H54 (cell line): ENCODE results near the gene KLK14.

Experiments
- DNase-seq: peaks from one replicate; pipeline ENCODE4 v3.0.0; 2011; ENCODE audit warnings: low spot score, mixed read lengths; ENCODE audit not compliant: insufficient read length
- FAIRE-seq: peaks from 3 replicates; lab custom pipeline; 2011; peaks lifted over from hg19 to GRCh38; lab: Jason Lieb, UNC
- POLR2A ChIP-seq: IDR thresholded peaks from 2 replicates; pipeline ENCODE4 v1.6.1; 2011; ENCODE audit warnings: low read depth, mild to moderate bottlenecking, low read length

KLK14 gene

DNA sequence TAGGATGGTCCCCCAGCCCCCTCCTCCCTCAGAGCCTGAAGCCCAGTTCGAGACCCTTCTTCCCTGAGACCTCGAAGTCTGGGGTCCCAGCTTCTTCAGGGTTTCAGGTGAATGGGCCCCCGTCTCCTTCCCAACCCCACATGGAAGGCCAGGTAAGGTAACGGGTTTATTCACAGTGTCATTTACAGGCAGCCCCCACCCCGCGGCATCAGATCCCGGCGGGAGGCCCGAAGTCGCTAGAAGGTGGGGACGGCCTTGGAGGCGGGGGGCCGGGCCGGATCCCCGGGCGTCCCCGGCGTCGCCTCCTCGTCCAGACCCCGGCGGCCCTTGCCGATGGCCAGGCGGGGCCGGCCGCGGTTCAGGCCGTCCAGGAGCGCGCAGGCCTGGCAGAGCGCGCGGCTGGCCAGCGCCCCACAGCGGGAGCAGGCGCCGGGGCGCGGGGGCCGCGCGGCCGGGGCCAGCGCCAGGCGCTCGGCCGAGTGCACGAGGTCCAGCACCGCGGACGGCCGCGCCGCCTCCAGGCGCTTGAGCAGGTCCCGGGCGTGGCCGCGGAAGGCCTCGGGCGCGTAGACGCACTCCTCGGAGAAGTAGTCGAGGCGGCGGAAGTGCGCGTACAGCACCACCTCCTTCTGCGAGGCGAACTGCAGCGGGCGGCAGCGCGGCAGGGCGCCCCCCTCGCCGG is 15.8 kb upstream of the KLK14 start:
- FAIRE-seq (no peak), DNase-seq (no peak)
- TF ChIP-seq POLR2A, result no peak

DNA sequence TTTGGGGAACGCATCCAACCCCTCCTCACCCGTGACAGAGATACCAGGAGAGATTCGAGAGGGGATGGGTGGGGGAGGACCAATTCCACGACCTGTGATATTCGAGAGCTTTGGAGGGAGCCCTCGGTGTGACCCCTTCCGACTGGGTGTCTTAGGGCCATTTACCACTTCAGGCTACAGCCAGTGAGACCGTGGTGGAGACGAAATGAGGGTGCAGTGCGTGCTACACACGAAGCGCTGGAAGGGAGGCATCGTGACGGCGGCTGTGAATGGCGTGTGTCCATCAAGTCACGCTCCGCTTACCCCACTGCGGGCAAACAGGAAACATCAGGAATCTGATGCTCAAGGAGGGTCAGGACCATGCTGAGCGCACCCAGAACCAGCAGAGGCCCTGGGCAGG is 15.1 kb upstream of the KLK14 start:
- no peak for DNase-seq
- TF ChIP-seq POLR2A, result no peak
- no peak for FAIRE-seq

DNA sequence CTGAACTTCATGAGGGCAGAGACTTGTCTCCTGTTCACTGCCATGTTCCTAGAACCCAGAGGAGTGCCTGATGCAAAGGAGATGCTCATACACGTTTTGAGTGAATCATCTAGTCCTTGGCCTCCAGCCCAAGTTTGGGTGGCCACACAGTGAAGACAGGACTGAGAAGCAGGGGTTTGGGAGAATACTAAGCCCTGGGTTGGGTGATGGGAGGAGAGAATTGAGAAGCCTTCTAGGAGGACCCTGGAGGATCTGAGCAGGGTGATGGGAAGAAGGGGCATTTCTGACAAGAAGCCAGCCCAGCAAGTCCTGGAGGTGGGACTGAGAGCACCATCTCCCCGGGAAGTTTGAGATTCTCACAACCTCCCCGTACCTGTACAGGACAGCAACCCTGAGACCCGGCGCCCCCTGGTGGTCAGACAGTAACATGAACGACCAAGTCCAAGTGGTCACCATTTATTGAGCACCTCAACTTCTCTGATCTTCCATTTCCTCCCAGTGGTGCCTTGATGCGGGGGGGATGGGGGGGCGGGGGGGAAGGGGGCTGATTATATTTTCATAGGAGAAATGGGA is 14.6 kb upstream of the KLK14 start:
- no peak for TF ChIP-seq POLR2A
- FAIRE-seq (peak; percentile 30), DNase-seq (peak; percentile 72)

DNA sequence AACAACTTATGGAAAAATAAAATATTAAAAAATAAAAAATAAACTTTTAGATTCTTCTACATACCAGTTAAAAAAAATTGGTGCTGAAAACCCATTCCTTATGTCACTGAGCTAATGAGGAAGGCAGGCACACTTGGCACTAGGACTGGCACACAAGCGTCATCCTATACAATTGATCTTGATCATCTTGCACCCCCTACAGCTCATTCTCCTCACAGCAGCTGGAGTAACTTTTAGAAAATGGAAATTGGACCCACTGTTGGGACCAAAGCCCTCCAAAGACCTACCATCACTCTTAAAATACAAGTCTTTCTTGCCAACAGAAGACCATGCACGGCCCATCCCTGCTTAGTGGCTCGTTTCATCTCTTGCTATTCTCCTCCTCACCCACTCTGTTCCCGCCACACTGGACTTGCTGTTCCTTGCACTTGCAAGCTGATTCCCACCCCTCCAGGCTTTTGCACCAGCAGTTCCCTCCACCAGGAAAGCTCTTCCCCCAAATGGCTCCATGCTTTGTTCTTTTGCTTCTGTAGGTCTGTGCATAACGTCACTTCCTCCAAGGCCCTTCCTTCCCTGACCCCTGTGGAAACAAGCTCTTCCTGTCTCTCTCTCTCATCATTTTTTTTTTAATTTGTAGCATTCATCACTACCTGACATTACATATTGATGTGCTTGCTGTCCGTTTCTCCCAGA is 13.9 kb upstream of the KLK14 start:
- FAIRE-seq (no peak), DNase-seq (no peak)
- TF ChIP-seq POLR2A, result no peak

DNA sequence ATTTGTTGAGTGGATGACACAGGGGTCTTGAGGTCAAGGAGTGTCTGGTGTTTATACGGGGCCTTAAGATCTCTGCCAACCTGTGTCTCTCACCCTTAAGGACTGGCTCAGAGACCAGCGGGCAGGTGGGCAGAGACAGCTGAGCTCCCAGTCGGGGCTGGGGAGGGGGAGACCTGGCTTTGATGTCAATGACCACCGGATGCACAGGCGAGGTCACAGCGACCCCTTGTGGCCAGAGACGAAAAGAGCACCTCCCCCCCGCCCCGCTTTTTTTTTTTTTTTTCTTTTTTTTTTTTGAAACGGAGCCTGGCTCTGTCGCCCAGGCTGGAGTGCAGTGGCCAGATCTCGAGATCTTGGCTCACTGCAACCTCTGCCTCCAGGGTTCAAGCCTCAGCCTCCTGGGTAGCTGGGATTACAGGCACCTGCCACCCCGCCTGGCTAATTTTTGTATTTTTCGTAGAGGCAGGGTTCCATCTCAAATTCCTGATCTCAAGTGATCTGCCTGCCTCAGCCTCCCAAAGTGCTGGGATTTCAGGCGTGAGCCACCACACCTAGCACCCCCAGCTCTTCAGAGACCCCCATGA is 12.1 kb upstream of the KLK14 start:
- FAIRE-seq, result no peak
- DNase-seq, result peak; percentile 28
- TF ChIP-seq POLR2A, result no peak

- FAIRE-seq (no peak), DNase-seq (no peak)
- no peak for TF ChIP-seq POLR2A
Measured at GRCh38 chr19:51093510-51094345, 11.0 kb upstream of the KLK14 start.

GRCh38 chr19:51093101-51093500 is 10.4 kb upstream of the KLK14 start:
- no peak for FAIRE-seq
- no peak for DNase-seq

GRCh38 chr19:51091895-51092873 is 9.5 kb upstream of the KLK14 start:
- FAIRE-seq (no peak), DNase-seq (no peak)
- no peak for TF ChIP-seq POLR2A

More at GRCh38 chr19:51093101-51093500, 10.4 kb upstream of the KLK14 start:
- no peak for TF ChIP-seq POLR2A

DNA sequence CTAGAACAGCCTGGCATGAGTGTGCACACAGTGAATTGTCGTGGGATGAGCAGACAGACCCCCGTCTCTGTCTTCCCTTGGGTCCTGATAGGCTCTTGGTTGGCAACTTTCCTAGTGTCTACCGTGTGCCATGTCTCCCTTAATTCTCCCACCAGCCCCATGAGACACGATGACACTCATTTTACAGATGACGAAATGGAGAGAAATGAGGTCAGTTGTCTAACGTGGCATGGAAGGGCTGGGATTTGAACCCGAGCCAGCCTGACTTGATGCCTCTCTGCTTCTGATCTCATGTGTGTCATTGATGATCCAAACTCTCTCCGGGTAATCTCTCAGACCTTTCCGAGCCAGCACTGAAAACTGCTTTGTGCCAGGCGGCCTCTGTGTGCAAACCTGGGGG is 8.4 kb upstream of the KLK14 start:
- DNase-seq (no peak), FAIRE-seq (no peak)
- no peak for TF ChIP-seq POLR2A

DNA sequence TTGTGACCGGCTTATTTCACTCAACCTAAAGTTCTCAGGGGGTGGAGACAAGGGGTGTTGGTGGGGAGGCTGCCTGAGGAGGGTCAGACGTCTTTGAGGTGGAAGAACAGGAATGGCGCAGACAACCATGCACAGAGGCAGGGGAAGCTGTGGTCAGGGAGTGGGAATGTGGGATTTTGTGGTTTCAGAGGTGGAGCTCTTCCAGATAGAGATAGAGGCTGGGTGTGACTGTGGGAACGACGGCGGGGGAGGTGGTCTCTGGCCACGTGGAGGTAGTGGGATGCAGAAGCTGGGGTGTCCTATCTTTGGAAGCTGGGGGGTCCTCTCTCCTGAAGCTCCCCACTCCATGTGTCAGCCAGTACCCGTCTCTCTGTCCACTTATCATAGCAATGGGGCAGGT is 7.8 kb upstream of the KLK14 start:
- no peak for DNase-seq
- FAIRE-seq, result no peak
- TF ChIP-seq POLR2A, result no peak

DNA sequence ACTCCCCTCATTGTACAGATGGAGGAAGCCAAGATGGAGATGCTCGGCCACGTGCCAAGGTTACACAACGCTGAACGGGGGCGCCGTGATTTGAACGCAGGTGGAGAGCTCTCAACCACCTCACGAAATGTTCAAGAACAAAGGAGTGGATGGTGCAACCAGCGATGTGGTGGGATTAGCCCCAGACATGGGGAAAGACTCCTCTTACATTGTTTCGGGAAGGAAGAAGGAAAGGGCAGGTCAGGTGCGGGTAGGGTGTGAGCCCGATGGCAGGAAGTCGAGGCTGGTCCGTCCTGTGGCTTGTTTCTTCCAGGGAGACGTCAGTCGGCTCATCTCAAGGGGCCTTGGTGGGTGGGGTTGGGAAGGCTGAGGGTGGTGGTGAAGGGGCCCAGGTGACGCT is 7.1 kb upstream of the KLK14 start:
- no peak for DNase-seq
- no peak for TF ChIP-seq POLR2A
- FAIRE-seq, result no peak

DNA sequence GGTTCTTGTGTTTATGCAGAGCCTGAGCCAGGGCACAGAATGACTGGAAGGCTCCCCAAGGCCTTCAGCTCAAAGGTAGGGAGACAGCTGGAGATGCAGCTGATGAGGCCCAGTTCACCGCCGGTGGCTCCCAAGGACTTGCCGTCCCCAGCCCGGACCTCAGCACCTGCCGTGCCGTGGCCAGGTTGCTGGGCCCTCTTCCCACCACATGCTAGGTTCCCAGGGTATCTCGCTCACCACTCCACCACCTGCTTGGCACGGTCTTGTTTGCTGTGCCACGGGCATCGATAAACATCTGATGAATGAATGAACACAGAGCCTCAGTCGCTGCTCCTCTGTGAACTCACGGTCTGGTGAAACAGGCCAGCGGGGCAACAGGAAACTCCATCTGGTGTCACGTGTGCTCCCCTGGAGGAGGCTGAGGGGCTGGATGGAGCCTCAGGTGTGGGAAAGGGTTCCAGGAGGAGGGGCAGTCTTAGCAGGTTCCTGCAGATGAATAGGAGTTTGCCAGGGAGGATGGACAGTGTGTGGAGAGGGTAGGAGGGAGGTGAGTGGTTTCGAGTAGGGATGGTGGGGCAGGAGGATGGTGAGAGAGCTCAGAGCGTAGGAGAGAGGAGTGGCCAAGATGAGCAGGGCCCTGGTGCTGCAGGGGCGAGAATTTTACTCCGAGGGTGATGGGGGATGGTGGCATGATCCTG is 3.6 kb upstream of the KLK14 start:
- no peak for FAIRE-seq

More for the DNA sequence above, 3.6 kb upstream of the KLK14 start:
- TF ChIP-seq POLR2A, result no peak
- DNase-seq, result no peak
